HK-2 (cell line): ENCODE results near the gene SLC20A1.
"Not testable (repeated sequence)": the region's sequence is repeated elsewhere in the genome, so short reads cannot be mapped to it uniquely, and the experiment has no call there.

ENCODE experiments used
- DNase-seq: peaks from one replicate; pipeline ENCODE4 v3.0.0-alpha.2; 2018; ENCODE audit not compliant: unreplicated experiment

The SLC20A1 gene

GRCh38 chr2:112683550-112684414 is 38.0 kb downstream of the SLC20A1 start:
- no peak for DNase-seq

GRCh38 chr2:112684415-112684775 is 38.7 kb downstream of the SLC20A1 start:
- no peak for DNase-seq

GRCh38 chr2:112685271-112685884 is 39.6 kb downstream of the SLC20A1 start:
- DNase-seq = no peak

- no peak for DNase-seq
These were observed 40.8 kb downstream of the SLC20A1 start for GRCh38 chr2:112686348-112687217.

- no peak for DNase-seq
These were observed 41.8 kb downstream of the SLC20A1 start for GRCh38 chr2:112687522-112687921.

- no peak for DNase-seq
These were observed 42.5 kb downstream of the SLC20A1 start for GRCh38 chr2:112688086-112688880.

GRCh38 chr2:112690853-112691401 is 45.2 kb downstream of the SLC20A1 start:
- DNase-seq = peak; percentile 24

GRCh38 chr2:112691881-112692281 is 46.1 kb downstream of the SLC20A1 start:
- no peak for DNase-seq

- peak; percentile 85 for DNase-seq
These were observed 46.8 kb downstream of the SLC20A1 start for GRCh38 chr2:112692495-112692911.

GRCh38 chr2:112692918-112693317 is 47.2 kb downstream of the SLC20A1 start:
- no peak for DNase-seq

- DNase-seq = no peak
These were observed 47.9 kb downstream of the SLC20A1 start for GRCh38 chr2:112693596-112693995.

GRCh38 chr2:112694182-112694581 is 48.4 kb downstream of the SLC20A1 start:
- DNase-seq = no peak

GRCh38 chr2:112698834-112699515 is 53.2 kb downstream of the SLC20A1 start:
- no peak for DNase-seq

- DNase-seq = no peak
These were observed 54.4 kb downstream of the SLC20A1 start for GRCh38 chr2:112699984-112700667.

GRCh38 chr2:112701052-112701451 is 55.3 kb downstream of the SLC20A1 start:
- no peak for DNase-seq

GRCh38 chr2:112703684-112704083 is 57.9 kb downstream of the SLC20A1 start:
- DNase-seq = no peak

GRCh38 chr2:112705575-112705974 is 59.8 kb downstream of the SLC20A1 start:
- no peak for DNase-seq

GRCh38 chr2:112706170-112706664 is 60.5 kb downstream of the SLC20A1 start:
- no peak for DNase-seq

- not testable (repeated sequence) for DNase-seq
These were observed 61.2 kb downstream of the SLC20A1 start for GRCh38 chr2:112706947-112707346.

- DNase-seq = no peak
These were observed 63.2 kb downstream of the SLC20A1 start for GRCh38 chr2:112708968-112709367.
